DOHH2 (cell line): ENCODE measurements around the gene IGFBP1.
"Not testable (repeated sequence)": the region's sequence is repeated elsewhere in the genome, so short reads cannot be mapped to it uniquely, and the experiment has no call there.

Source experiments
- H3F3A ChIP-seq: fragments of 200-600 bp; sonication (generic), shearing (Covaris generic); 2 replicates; pipeline ENCODE4 v1.6.0; 2016; ENCODE audit warnings: antibody characterized with exemption, mild to moderate bottlenecking; ENCODE audit not compliant: control insufficient read depth, insufficient read depth
- H3K27ac ChIP-seq: fragments of 200-600 bp; sonication (generic); 2 replicates; pipeline ENCODE4 v1.5.1; 2014; ENCODE audit warnings: low read depth, mild to moderate bottlenecking, low read length, moderate library complexity
- H3K27me3 ChIP-seq: fragments of 200-600 bp; sonication (generic); 2 replicates; pipeline ENCODE4 v1.6.1; 2014; ENCODE audit warnings: mild to moderate bottlenecking, low read length, mixed read lengths; ENCODE audit not compliant: control insufficient read depth
- H3K36me3 ChIP-seq: fragments of 200-600 bp; sonication (generic); 2 replicates; pipeline ENCODE4 v1.6.1; 2014; ENCODE audit warnings: mild to moderate bottlenecking, low read length, moderate library complexity, mixed read lengths; ENCODE audit not compliant: control insufficient read depth
- H3K4me1 ChIP-seq: fragments of 200-600 bp; sonication (generic); 2 replicates; pipeline ENCODE4 v1.6.1; 2014; ENCODE audit warnings: mild to moderate bottlenecking, low read length, mixed read lengths; ENCODE audit not compliant: control insufficient read depth
- H3K4me2 ChIP-seq: fragments of 200-600 bp; sonication (generic); 2 replicates; pipeline ENCODE4 v1.6.0; 2014; ENCODE audit warnings: mild to moderate bottlenecking, low read length, moderate library complexity
- H3K4me3 ChIP-seq: fragments of 200-600 bp; sonication (generic); 2 replicates; pipeline ENCODE4 v1.5.1; 2014; ENCODE audit warnings: mild to moderate bottlenecking, low read length, mixed read lengths
- H3K79me2 ChIP-seq: fragments of 200-600 bp; sonication (generic); 2 replicates; pipeline ENCODE4 v1.6.1; 2014; ENCODE audit warnings: mild to moderate bottlenecking, low read length, mixed read lengths; ENCODE audit not compliant: control insufficient read depth
- H3K9me2 ChIP-seq: fragments of 200-600 bp; sonication (generic); replicated peaks from 2 replicates; pipeline ENCODE4 v1.6.1; 2014; ENCODE audit warnings: mild to moderate bottlenecking, low read length, mixed read lengths; ENCODE audit not compliant: control insufficient read depth
- H3K9me3 ChIP-seq: fragments of 200-600 bp; sonication (generic); 2 replicates; pipeline ENCODE4 v1.6.1; 2014; ENCODE audit warnings: antibody characterized with exemption, low read length, mixed read lengths; ENCODE audit not compliant: control insufficient read depth, insufficient read depth
- H4K20me1 ChIP-seq: fragments of 200-600 bp; sonication (generic); 2 replicates; pipeline ENCODE4 v1.6.0; 2014; ENCODE audit warnings: low read depth, mild to moderate bottlenecking, antibody characterized with exemption, low read length, moderate library complexity; ENCODE audit not compliant: control insufficient read depth, insufficient read depth
- EZH2phosphoT487 ChIP-seq: fragments of 200-600 bp; sonication (generic); IDR thresholded peaks from 2 replicates; pipeline ENCODE4 v1.6.1; 2017; ENCODE audit warnings: borderline replicate concordance, mild to moderate bottlenecking, antibody characterized with exemption, low read length, moderate library complexity, mixed read lengths
- TF ChIP-seq, protein P1 (sequence below): fragments of 200-600 bp; sonication (generic); IDR thresholded peaks from one replicate; pipeline ENCODE4 v1.5.1; 2014; ENCODE audit warnings: antibody characterized with exemption, mild to moderate bottlenecking, low read depth, low read length; ENCODE audit not compliant: poor library complexity, severe bottlenecking

IGFBP1 gene

GRCh38 chr7:45855680-45856079 is 32.6 kb upstream of the IGFBP1 start:
- not testable (repeated sequence) for H3K9me2 ChIP-seq, H3K36me3 ChIP-seq, H3K4me3 ChIP-seq, H3K4me2 ChIP-seq, H3K27ac ChIP-seq, H3K79me2 ChIP-seq, H4K20me1 ChIP-seq, H3F3A ChIP-seq, H3K9me3 ChIP-seq
- H3K4me1 ChIP-seq = peaks cover 13% of the 10 kb centered on the region
- H3K27me3 ChIP-seq = peaks cover 12% of the 10 kb centered on the region

- peaks cover 21% of the 10 kb centered on the region for H3K27me3 ChIP-seq
- H3K9me3 ChIP-seq, H3K79me2 ChIP-seq, H3F3A ChIP-seq, H3K9me2 ChIP-seq, H3K4me1 ChIP-seq, H3K27ac ChIP-seq, H4K20me1 ChIP-seq, H3K4me2 ChIP-seq, H3K4me3 ChIP-seq, H3K36me3 ChIP-seq: not testable (repeated sequence)
Measured at GRCh38 chr7:45856888-45857287, 31.4 kb upstream of the IGFBP1 start.

DNA sequence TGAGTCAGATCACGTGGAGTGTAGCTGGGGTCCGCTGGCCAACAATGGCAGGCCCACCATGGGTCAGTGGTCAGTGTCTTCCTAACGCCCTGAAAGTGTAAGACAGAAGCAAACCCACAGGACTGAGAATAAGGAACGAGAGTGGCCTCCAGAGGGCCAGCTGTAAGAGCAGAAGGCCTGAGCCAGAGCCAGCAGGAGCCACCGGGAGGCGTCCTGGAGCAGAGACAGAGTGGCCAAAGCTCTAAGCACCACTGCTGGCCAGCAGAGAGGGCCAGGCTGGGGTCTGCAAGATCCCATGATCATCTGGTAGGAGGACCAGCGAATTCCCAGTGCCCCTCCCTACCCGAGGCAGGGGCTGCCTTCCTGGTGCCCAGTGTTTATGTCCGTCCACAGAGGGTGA is 24.6 kb upstream of the IGFBP1 start:
- TF ChIP-seq, protein P1, sequence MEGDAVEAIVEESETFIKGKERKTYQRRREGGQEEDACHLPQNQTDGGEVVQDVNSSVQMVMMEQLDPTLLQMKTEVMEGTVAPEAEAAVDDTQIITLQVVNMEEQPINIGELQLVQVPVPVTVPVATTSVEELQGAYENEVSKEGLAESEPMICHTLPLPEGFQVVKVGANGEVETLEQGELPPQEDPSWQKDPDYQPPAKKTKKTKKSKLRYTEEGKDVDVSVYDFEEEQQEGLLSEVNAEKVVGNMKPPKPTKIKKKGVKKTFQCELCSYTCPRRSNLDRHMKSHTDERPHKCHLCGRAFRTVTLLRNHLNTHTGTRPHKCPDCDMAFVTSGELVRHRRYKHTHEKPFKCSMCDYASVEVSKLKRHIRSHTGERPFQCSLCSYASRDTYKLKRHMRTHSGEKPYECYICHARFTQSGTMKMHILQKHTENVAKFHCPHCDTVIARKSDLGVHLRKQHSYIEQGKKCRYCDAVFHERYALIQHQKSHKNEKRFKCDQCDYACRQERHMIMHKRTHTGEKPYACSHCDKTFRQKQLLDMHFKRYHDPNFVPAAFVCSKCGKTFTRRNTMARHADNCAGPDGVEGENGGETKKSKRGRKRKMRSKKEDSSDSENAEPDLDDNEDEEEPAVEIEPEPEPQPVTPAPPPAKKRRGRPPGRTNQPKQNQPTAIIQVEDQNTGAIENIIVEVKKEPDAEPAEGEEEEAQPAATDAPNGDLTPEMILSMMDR = peak; percentile 10
- no peak for TF ChIP-seq EZH2phosphoT487
- H3K4me2 ChIP-seq = no peak overlapping the region
- no peaks in the 10 kb centered on the region for H3K4me1 ChIP-seq
- H3K27me3 ChIP-seq = peaks cover 30% of the 10 kb centered on the region
- H3F3A ChIP-seq = no peaks in the 10 kb centered on the region
- H3K79me2 ChIP-seq = no peaks in the 10 kb centered on the region
- H3K9me2 ChIP-seq = no peaks in the 10 kb centered on the region
- no peak overlapping the region for H3K27ac ChIP-seq
- H3K36me3 ChIP-seq = no peaks in the 10 kb centered on the region
- no peaks in the 10 kb centered on the region for H4K20me1 ChIP-seq
- H3K9me3 ChIP-seq = no peaks in the 10 kb centered on the region
- H3K4me3 ChIP-seq = no peak overlapping the region

- no peaks in the 10 kb centered on the region for H3K4me1 ChIP-seq
- H3K4me2 ChIP-seq = no peak overlapping the region
- H3K36me3 ChIP-seq = no peaks in the 10 kb centered on the region
- H3F3A ChIP-seq = no peaks in the 10 kb centered on the region
- H4K20me1 ChIP-seq = no peaks in the 10 kb centered on the region
- H3K9me3 ChIP-seq = no peaks in the 10 kb centered on the region
- H3K79me2 ChIP-seq = no peaks in the 10 kb centered on the region
- peaks cover 25% of the 10 kb centered on the region for H3K27me3 ChIP-seq
- H3K9me2 ChIP-seq = no peaks in the 10 kb centered on the region
- H3K4me3 ChIP-seq = no peak overlapping the region
- H3K27ac ChIP-seq = no peak overlapping the region
- TF ChIP-seq, protein P1 = no peak
- TF ChIP-seq EZH2phosphoT487 = no peak
Measured at GRCh38 chr7:45865594-45866410, 22.5 kb upstream of the IGFBP1 start.
